HG03354 (cell line): Measurements from ENCODE around the gene TREML4.
A peak's percentile ranks its signal among the peaks of the same experiment; 100 is the strongest.

ENCODE experiments used
- ATAC-seq: cut with Tn5 transposase; IDR thresholded peaks from one replicate; pipeline ENCODE4 v1.9.1; 2021; ENCODE audit warnings: mild to moderate bottlenecking; ENCODE audit not compliant: unreplicated experiment, poor library complexity, severe bottlenecking

TREML4 gene

DNA sequence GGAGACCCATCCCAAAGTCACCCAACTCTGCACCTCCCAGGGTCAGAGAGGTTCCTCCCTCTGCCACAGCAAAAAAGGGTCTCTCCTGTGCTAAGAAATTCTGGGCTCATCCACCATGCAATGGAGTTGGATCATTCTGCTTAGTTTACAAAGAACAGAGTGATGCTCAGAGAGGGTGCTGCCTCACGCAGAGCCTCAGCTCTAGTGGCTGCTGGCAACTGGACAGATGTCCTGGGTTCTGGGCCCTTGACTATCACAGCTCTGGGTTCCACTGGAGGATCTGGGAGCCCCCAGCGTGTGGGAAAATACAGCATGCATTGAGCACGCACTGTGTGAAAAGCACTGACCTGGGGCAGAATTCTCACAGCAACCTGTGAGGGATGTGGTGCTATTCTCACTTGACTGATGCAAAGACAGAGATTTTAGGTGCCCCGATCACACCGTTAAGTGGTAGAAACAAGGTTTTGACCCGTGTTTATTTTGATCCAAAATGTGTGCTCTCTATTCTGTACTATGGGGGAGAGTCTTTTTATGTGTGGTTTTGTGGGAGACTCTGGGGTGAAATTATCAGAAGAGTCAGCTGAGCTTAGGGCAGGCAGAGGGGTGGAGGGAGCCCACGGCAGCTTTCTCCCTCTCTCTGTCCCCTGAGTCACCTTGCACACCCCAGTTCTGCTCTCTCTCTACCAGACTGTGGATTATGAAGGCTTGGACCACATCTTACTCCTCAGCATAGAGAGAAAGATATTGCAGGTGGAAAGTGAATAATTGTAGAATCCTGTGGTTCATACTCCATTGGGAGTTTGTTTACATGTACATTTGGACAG, 19.9 kb downstream of the TREML4 start:
- no peak for ATAC-seq

- no peak for ATAC-seq
Measured at GRCh38 chr6:41252401-41253169, 24.4 kb downstream of the TREML4 start.

- no peak for ATAC-seq
Measured at GRCh38 chr6:41255110-41255509, 27.0 kb downstream of the TREML4 start.

- no peak for ATAC-seq
Measured at GRCh38 chr6:41255638-41256246, 27.6 kb downstream of the TREML4 start.

- peak; percentile 54 for ATAC-seq
Measured at GRCh38 chr6:41256383-41256782, 28.2 kb downstream of the TREML4 start.

- ATAC-seq = no peak
Measured at GRCh38 chr6:41257369-41258195, 29.4 kb downstream of the TREML4 start.

GRCh38 chr6:41258196-41258493, 30.0 kb downstream of the TREML4 start:
- no peak for ATAC-seq

DNA sequence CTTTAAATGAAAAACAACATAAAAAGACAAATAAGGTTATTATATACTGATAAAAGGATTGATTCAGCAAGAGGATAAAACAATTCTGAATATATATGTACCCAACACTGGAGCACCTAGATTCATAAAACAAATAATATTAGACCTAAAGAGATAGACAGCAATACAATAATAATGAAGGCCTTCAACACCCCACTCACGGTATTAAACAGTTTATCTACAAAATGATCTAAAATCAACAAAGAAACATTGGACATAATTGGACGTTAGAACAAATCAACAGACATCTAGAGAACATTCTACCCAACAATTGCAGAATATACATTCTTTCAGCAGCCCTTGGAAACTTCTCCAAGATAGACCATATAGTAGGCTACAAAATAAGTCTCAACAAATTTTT, 34.3 kb downstream of the TREML4 start:
- no peak for ATAC-seq

GRCh38 chr6:41263267-41263666, 35.1 kb downstream of the TREML4 start:
- ATAC-seq = no peak

GRCh38 chr6:41266541-41266940, 38.4 kb downstream of the TREML4 start:
- ATAC-seq = no peak

DNA sequence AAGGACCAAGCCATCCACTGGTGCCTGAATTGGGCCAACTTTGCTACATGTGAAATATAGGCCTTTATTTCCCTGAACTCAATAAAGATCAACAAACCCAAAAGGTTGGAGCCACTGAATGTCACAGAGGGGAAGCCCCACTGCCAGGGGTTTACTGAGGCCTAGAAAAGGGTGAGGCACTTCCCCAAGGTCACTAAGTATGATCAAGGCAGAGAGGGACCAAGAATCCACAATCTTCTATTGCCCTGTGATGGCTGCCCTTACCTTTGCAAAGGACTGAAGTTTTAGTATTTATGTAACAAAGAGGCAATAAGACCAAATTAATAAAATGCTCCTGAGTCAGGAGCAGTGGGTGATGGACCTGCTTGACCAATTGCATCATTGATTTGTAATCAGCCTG, 40.3 kb downstream of the TREML4 start:
- no peak for ATAC-seq

DNA sequence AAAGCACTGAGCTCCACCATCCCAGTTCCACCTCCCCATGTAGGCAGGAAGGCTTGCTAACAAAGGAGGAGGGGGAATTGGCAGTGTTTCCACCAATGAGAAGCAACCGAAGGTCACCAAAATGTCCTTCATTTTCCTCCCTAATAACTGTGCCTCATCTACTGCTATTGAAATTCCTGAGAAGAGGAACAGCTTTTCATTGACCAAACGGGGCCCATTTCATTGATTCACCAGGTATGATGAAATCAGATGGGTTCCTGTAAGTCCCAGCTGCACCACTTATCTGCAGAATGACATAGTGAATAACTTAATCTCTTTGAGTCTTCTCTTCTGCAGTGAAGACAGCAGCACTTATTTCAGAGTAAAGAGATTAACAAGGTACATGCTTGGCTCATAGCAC, 41.0 kb downstream of the TREML4 start:
- ATAC-seq = no peak

GRCh38 chr6:41269716-41270115, 41.6 kb downstream of the TREML4 start:
- no peak for ATAC-seq

- ATAC-seq = no peak
Measured at GRCh38 chr6:41271901-41272395, 43.8 kb downstream of the TREML4 start.

DNA sequence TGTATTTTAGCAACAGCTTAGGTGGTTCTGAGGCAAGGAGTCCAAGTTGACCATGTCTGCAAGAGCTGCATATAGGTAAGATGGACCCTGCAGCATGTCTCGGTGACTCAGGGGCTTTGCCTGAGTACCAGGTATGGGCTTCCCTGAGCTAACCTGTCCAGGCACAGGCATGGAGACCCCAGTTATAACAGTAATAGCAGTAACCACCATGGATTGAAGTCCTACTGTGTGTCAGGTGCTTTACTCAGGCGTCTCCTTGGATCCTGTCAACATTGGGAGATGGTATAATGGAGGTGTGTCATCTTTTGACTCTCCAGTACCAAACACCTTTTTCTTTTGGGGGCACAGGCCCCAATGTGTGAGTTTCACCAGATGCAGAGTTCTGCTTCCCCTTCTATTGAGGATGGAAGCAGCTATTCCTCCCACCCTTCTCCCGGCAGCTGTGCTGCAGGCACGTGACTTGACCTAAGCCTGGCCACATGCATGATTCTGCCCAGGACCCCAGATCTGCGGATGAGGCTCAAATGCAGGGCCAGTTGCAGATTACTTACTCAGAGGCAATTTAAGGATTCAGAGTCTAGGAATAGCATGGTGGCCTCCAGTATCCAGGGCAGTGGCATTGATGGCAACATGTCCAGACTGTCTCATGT, 44.6 kb downstream of the TREML4 start:
- no peak for ATAC-seq

GRCh38 chr6:41273714-41274113, 45.6 kb downstream of the TREML4 start:
- ATAC-seq = no peak

DNA sequence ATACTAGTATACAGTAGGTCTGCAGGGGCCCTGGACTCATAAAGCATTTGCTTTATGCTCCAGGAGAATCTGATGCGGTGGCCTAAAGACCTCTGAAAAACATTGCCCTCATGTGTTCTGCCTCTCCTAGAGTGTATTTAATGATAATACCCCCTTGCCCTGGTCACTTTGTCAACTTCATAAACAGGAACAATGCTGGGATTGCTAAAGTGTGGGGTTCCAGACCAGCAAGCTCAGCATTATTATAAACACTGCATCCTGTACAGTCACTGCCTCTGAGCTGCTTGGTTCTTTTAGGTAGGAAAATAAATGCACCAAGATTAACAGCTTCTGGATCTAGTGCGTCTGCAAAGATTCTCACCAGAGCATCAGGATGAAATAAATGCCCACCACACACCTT, 46.1 kb downstream of the TREML4 start:
- no peak for ATAC-seq

DNA sequence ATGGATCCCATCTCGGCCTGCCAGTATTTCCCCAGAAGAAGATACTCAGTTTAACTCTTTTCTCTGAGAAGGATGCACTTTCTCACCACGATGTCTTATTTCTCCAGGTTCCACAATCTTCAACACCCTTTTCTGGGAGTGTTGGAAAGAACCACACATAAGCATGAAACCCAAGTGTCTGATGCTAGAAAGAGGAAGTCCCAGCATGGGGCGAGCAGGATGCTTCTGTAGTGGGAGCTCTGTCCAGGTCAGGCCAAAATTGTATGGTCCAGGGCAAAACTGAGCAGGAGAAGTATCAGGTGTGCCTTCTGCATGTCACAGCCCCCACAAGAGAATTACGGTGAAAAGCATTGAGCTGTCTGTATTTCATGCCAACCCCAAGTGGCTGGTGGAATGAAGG, 47.3 kb downstream of the TREML4 start:
- ATAC-seq = no peak

DNA sequence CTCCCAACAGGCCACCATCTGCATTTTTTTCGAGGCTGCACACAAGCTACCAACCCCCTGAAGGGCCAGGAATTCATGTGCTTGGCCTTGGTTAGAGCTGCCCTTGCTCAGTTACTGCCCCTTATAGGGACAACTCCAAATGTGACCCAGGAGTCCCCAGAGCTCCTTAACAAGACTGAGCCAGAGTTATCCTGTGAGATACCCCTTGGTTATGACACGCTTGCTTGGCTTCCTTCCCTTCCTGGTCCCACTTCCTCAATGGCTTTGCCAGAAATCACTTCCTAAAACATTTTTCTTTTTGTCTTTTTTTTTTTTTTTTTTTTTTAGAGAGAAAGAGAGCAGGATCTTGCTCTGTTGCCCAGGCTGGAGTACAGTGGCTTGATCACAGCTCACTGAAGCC, 49.5 kb downstream of the TREML4 start:
- ATAC-seq = no peak
